ENCODE data around the gene TATDN2.

Gene TATDN2

GRCh38 chr3:10299679-10300078, 51.4 kb downstream of the TATDN2 start:
- H3K79me1 ChIP-seq (ENCODE audit: low read length), result no peaks in the 10 kb centered on the region
- peaks cover 14% of the 10 kb centered on the region for H3K36me3 ChIP-seq (ENCODE audit: control insufficient read depth, insufficient read depth, low read length)
- H3K18ac ChIP-seq (ENCODE audit: low read length), result no peak overlapping the region
- no peaks in the 10 kb centered on the region for H3K4me1 ChIP-seq (ENCODE audit: control insufficient read depth, low read depth, low read length)
- no peak overlapping the region for H3K4ac ChIP-seq (ENCODE audit: low read depth, low read length)
- H4K8ac ChIP-seq (ENCODE audit: low read depth, low read length), result no peak overlapping the region
- no peak overlapping the region for H3K4me3 ChIP-seq (ENCODE audit: low read length)
- H2AK5ac ChIP-seq (ENCODE audit: low read length), result no peak overlapping the region
- no peak overlapping the region for H2BK15ac ChIP-seq (replicated peaks; ENCODE audit: low read depth)
- H3K56ac ChIP-seq (ENCODE audit: low read length), result no peak overlapping the region
- H3K23ac ChIP-seq (ENCODE audit: low read length), result no peak overlapping the region
- no peak overlapping the region for H3K9ac ChIP-seq (ENCODE audit: low read length)
- no peak overlapping the region for H2BK120ac ChIP-seq (ENCODE audit: low read depth, low read length)
- H3K79me2 ChIP-seq (ENCODE audit: control insufficient read depth, insufficient read depth, low read length), result no peaks in the 10 kb centered on the region
- no CpG with 5 or more reads among the region's 6 CpGs for WGBS (ENCODE audit: extremely low coverage, insufficient coverage, low lambda C conversion rate)
- no peak overlapping the region for H4K5ac ChIP-seq (ENCODE audit: low read length)
- H2BK5ac ChIP-seq (ENCODE audit: low read length), result no peak overlapping the region
- no peak overlapping the region for H3K4me2 ChIP-seq (ENCODE audit: low read length)
- H3K27me3 ChIP-seq (ENCODE audit: insufficient read depth, low read length, poor library complexity), result no peaks in the 10 kb centered on the region
- H3K27ac ChIP-seq (ENCODE audit: low read depth, low read length), result no peak overlapping the region
- DNase-seq, result no peak

GRCh38 chr3:10300087-10300486, 51.8 kb downstream of the TATDN2 start:
- no peak overlapping the region for H2BK5ac ChIP-seq (ENCODE audit: low read length)
- H4K8ac ChIP-seq (ENCODE audit: low read depth, low read length), result no peak overlapping the region
- DNase-seq, result no peak
- H3K27ac ChIP-seq (ENCODE audit: low read depth, low read length), result no peak overlapping the region
- peaks cover 18% of the 10 kb centered on the region for H3K36me3 ChIP-seq (ENCODE audit: control insufficient read depth, insufficient read depth, low read length)
- H3K4me3 ChIP-seq (ENCODE audit: low read length), result no peak overlapping the region
- H3K27me3 ChIP-seq (ENCODE audit: insufficient read depth, low read length, poor library complexity), result no peaks in the 10 kb centered on the region
- no peaks in the 10 kb centered on the region for H3K4me1 ChIP-seq (ENCODE audit: control insufficient read depth, low read depth, low read length)
- no peak overlapping the region for H3K9ac ChIP-seq (ENCODE audit: low read length)
- no peak overlapping the region for H2AK5ac ChIP-seq (ENCODE audit: low read length)
- H3K79me2 ChIP-seq (ENCODE audit: control insufficient read depth, insufficient read depth, low read length), result no peaks in the 10 kb centered on the region
- no peak overlapping the region for H4K5ac ChIP-seq (ENCODE audit: low read length)
- no peaks in the 10 kb centered on the region for H3K79me1 ChIP-seq (ENCODE audit: low read length)
- H2BK120ac ChIP-seq (ENCODE audit: low read depth, low read length), result no peak overlapping the region
- no peak overlapping the region for H2BK15ac ChIP-seq (replicated peaks; ENCODE audit: low read depth)
- no CpG with 5 or more reads among the region's 9 CpGs for WGBS (ENCODE audit: extremely low coverage, insufficient coverage, low lambda C conversion rate)
- H3K23ac ChIP-seq (ENCODE audit: low read length), result no peak overlapping the region
- H3K18ac ChIP-seq (ENCODE audit: low read length), result no peak overlapping the region
- H3K4me2 ChIP-seq (ENCODE audit: low read length), result no peak overlapping the region
- no peak overlapping the region for H3K56ac ChIP-seq (ENCODE audit: low read length)
- H3K4ac ChIP-seq (ENCODE audit: low read depth, low read length), result no peak overlapping the region

GRCh38 chr3:10303105-10303504, 54.8 kb downstream of the TATDN2 start:
- no peak overlapping the region for H3K4me3 ChIP-seq (ENCODE audit: low read length)
- H4K8ac ChIP-seq (ENCODE audit: low read depth, low read length), result no peak overlapping the region
- no peak for DNase-seq
- H4K5ac ChIP-seq (ENCODE audit: low read length), result no peak overlapping the region
- no peaks in the 10 kb centered on the region for H3K4me1 ChIP-seq (ENCODE audit: control insufficient read depth, low read depth, low read length)
- H3K4me2 ChIP-seq (ENCODE audit: low read length), result no peak overlapping the region
- H2BK15ac ChIP-seq (replicated peaks; ENCODE audit: low read depth), result no peak overlapping the region
- no peak overlapping the region for H2BK120ac ChIP-seq (ENCODE audit: low read depth, low read length)
- no CpG with 5 or more reads among the region's 9 CpGs for WGBS (ENCODE audit: extremely low coverage, insufficient coverage, low lambda C conversion rate)
- peaks cover 23% of the 10 kb centered on the region for H3K36me3 ChIP-seq (ENCODE audit: control insufficient read depth, insufficient read depth, low read length)
- no peak overlapping the region for H3K27ac ChIP-seq (ENCODE audit: low read depth, low read length)
- H3K79me1 ChIP-seq (ENCODE audit: low read length), result no peaks in the 10 kb centered on the region
- H3K9ac ChIP-seq (ENCODE audit: low read length), result no peak overlapping the region
- no peaks in the 10 kb centered on the region for H3K79me2 ChIP-seq (ENCODE audit: control insufficient read depth, insufficient read depth, low read length)
- H3K18ac ChIP-seq (ENCODE audit: low read length), result no peak overlapping the region
- no peak overlapping the region for H2AK5ac ChIP-seq (ENCODE audit: low read length)
- H3K27me3 ChIP-seq (ENCODE audit: insufficient read depth, low read length, poor library complexity), result no peaks in the 10 kb centered on the region
- no peak overlapping the region for H3K56ac ChIP-seq (ENCODE audit: low read length)
- no peak overlapping the region for H2BK5ac ChIP-seq (ENCODE audit: low read length)
- H3K4ac ChIP-seq (ENCODE audit: low read depth, low read length), result no peak overlapping the region
- H3K23ac ChIP-seq (ENCODE audit: low read length), result no peak overlapping the region

- Histone ChIP-seq H3K4ac (ENCODE audit: low read depth, low read length) (no peak overlapping the region), H3K79me1 (ENCODE audit: low read length) (no peaks in the 10 kb centered on the region), H3K4me1 (ENCODE audit: control insufficient read depth, low read depth, low read length) (no peaks in the 10 kb centered on the region), H4K5ac (ENCODE audit: low read length) (no peak overlapping the region), H3K4me2 (ENCODE audit: low read length) (no peak overlapping the region), H2BK15ac (replicated peaks; ENCODE audit: low read depth) (no peak overlapping the region), H3K27ac (ENCODE audit: low read depth, low read length) (no peak overlapping the region), H3K56ac (ENCODE audit: low read length) (no peak overlapping the region), H3K9ac (ENCODE audit: low read length) (no peak overlapping the region), H2AK5ac (ENCODE audit: low read length) (no peak overlapping the region), H2BK120ac (ENCODE audit: low read depth, low read length) (no peak overlapping the region), H3K23ac (ENCODE audit: low read length) (no peak overlapping the region), H3K18ac (ENCODE audit: low read length) (no peak overlapping the region), H4K8ac (ENCODE audit: low read depth, low read length) (no peak overlapping the region), H3K36me3 (ENCODE audit: control insufficient read depth, insufficient read depth, low read length) (peaks cover 23% of the 10 kb centered on the region), H2BK5ac (ENCODE audit: low read length) (no peak overlapping the region), H3K27me3 (ENCODE audit: insufficient read depth, low read length, poor library complexity) (no peaks in the 10 kb centered on the region), H3K79me2 (ENCODE audit: control insufficient read depth, insufficient read depth, low read length) (no peaks in the 10 kb centered on the region), H3K4me3 (ENCODE audit: low read length) (no peak overlapping the region)
- no CpG with 5 or more reads among the region's 8 CpGs for WGBS (ENCODE audit: extremely low coverage, insufficient coverage, low lambda C conversion rate)
- DNase-seq, result peak; percentile 15
Observed at GRCh38 chr3:10303785-10304184, 55.5 kb downstream of the TATDN2 start.

- no CpG with 5 or more reads among the region's 8 CpGs for WGBS (ENCODE audit: extremely low coverage, insufficient coverage, low lambda C conversion rate)
- no peak overlapping the region for H2BK15ac ChIP-seq (replicated peaks; ENCODE audit: low read depth)
- DNase-seq, result no peak
- H3K79me2 ChIP-seq (ENCODE audit: control insufficient read depth, insufficient read depth, low read length), result no peaks in the 10 kb centered on the region
- H2AK5ac ChIP-seq (ENCODE audit: low read length), result no peak overlapping the region
- H3K18ac ChIP-seq (ENCODE audit: low read length), result no peak overlapping the region
- no peak overlapping the region for H3K27ac ChIP-seq (ENCODE audit: low read depth, low read length)
- H4K5ac ChIP-seq (ENCODE audit: low read length), result no peak overlapping the region
- no peak overlapping the region for H3K4me2 ChIP-seq (ENCODE audit: low read length)
- no peak overlapping the region for H3K4ac ChIP-seq (ENCODE audit: low read depth, low read length)
- H3K27me3 ChIP-seq (ENCODE audit: insufficient read depth, low read length, poor library complexity), result no peaks in the 10 kb centered on the region
- H3K4me1 ChIP-seq (ENCODE audit: control insufficient read depth, low read depth, low read length), result no peaks in the 10 kb centered on the region
- H3K36me3 ChIP-seq (ENCODE audit: control insufficient read depth, insufficient read depth, low read length), result peaks cover 26% of the 10 kb centered on the region
- H3K79me1 ChIP-seq (ENCODE audit: low read length), result no peaks in the 10 kb centered on the region
- no peak overlapping the region for H3K9ac ChIP-seq (ENCODE audit: low read length)
- H3K23ac ChIP-seq (ENCODE audit: low read length), result no peak overlapping the region
- H3K4me3 ChIP-seq (ENCODE audit: low read length), result no peak overlapping the region
- H2BK120ac ChIP-seq (ENCODE audit: low read depth, low read length), result no peak overlapping the region
- H2BK5ac ChIP-seq (ENCODE audit: low read length), result no peak overlapping the region
- H4K8ac ChIP-seq (ENCODE audit: low read depth, low read length), result no peak overlapping the region
- H3K56ac ChIP-seq (ENCODE audit: low read length), result no peak overlapping the region
Observed at GRCh38 chr3:10304905-10305304, 56.6 kb downstream of the TATDN2 start.

- no peaks in the 10 kb centered on the region for H3K79me1 ChIP-seq (ENCODE audit: low read length)
- H3K4me1 ChIP-seq (ENCODE audit: control insufficient read depth, low read depth, low read length), result no peaks in the 10 kb centered on the region
- H3K4me3 ChIP-seq (ENCODE audit: low read length), result no peak overlapping the region
- H4K5ac ChIP-seq (ENCODE audit: low read length), result no peak overlapping the region
- H2BK120ac ChIP-seq (ENCODE audit: low read depth, low read length), result no peak overlapping the region
- no peak for DNase-seq
- H3K56ac ChIP-seq (ENCODE audit: low read length), result no peak overlapping the region
- H3K4ac ChIP-seq (ENCODE audit: low read depth, low read length), result no peak overlapping the region
- WGBS (ENCODE audit: extremely low coverage, insufficient coverage, low lambda C conversion rate), result no CpG with 5 or more reads among the region's 4 CpGs
- no peak overlapping the region for H2BK5ac ChIP-seq (ENCODE audit: low read length)
- no peak overlapping the region for H4K8ac ChIP-seq (ENCODE audit: low read depth, low read length)
- H2AK5ac ChIP-seq (ENCODE audit: low read length), result no peak overlapping the region
- H3K27me3 ChIP-seq (ENCODE audit: insufficient read depth, low read length, poor library complexity), result no peaks in the 10 kb centered on the region
- no peak overlapping the region for H3K27ac ChIP-seq (ENCODE audit: low read depth, low read length)
- no peak overlapping the region for H3K9ac ChIP-seq (ENCODE audit: low read length)
- peaks cover 24% of the 10 kb centered on the region for H3K36me3 ChIP-seq (ENCODE audit: control insufficient read depth, insufficient read depth, low read length)
- H3K18ac ChIP-seq (ENCODE audit: low read length), result no peak overlapping the region
- H3K23ac ChIP-seq (ENCODE audit: low read length), result no peak overlapping the region
- H3K79me2 ChIP-seq (ENCODE audit: control insufficient read depth, insufficient read depth, low read length), result no peaks in the 10 kb centered on the region
- no peak overlapping the region for H2BK15ac ChIP-seq (replicated peaks; ENCODE audit: low read depth)
- H3K4me2 ChIP-seq (ENCODE audit: low read length), result no peak overlapping the region
Observed at GRCh38 chr3:10305331-10305902, 57.2 kb downstream of the TATDN2 start.

Measured in mesendoderm (in vitro differentiated cells).